DOHH2 (cell line): ENCODE measurements around the gene TPCN2.

ENCODE experiments used
- H3F3A ChIP-seq: fragments of 200-600 bp; sonication (generic), shearing (Covaris generic); 2 replicates; pipeline ENCODE4 v1.6.0; 2016; ENCODE audit warnings: antibody characterized with exemption, mild to moderate bottlenecking; ENCODE audit not compliant: control insufficient read depth, insufficient read depth
- H3K27ac ChIP-seq: fragments of 200-600 bp; sonication (generic); 2 replicates; pipeline ENCODE4 v1.5.1; 2014; ENCODE audit warnings: low read depth, mild to moderate bottlenecking, low read length, moderate library complexity
- H3K27me3 ChIP-seq: fragments of 200-600 bp; sonication (generic); 2 replicates; pipeline ENCODE4 v1.6.1; 2014; ENCODE audit warnings: mild to moderate bottlenecking, low read length, mixed read lengths; ENCODE audit not compliant: control insufficient read depth
- H3K36me3 ChIP-seq: fragments of 200-600 bp; sonication (generic); 2 replicates; pipeline ENCODE4 v1.6.1; 2014; ENCODE audit warnings: mild to moderate bottlenecking, low read length, moderate library complexity, mixed read lengths; ENCODE audit not compliant: control insufficient read depth
- H3K4me1 ChIP-seq: fragments of 200-600 bp; sonication (generic); 2 replicates; pipeline ENCODE4 v1.6.1; 2014; ENCODE audit warnings: mild to moderate bottlenecking, low read length, mixed read lengths; ENCODE audit not compliant: control insufficient read depth
- H3K4me2 ChIP-seq: fragments of 200-600 bp; sonication (generic); 2 replicates; pipeline ENCODE4 v1.6.0; 2014; ENCODE audit warnings: mild to moderate bottlenecking, low read length, moderate library complexity
- H3K4me3 ChIP-seq: fragments of 200-600 bp; sonication (generic); 2 replicates; pipeline ENCODE4 v1.5.1; 2014; ENCODE audit warnings: mild to moderate bottlenecking, low read length, mixed read lengths
- H3K79me2 ChIP-seq: fragments of 200-600 bp; sonication (generic); 2 replicates; pipeline ENCODE4 v1.6.1; 2014; ENCODE audit warnings: mild to moderate bottlenecking, low read length, mixed read lengths; ENCODE audit not compliant: control insufficient read depth
- H3K9me2 ChIP-seq: fragments of 200-600 bp; sonication (generic); replicated peaks from 2 replicates; pipeline ENCODE4 v1.6.1; 2014; ENCODE audit warnings: mild to moderate bottlenecking, low read length, mixed read lengths; ENCODE audit not compliant: control insufficient read depth
- H3K9me3 ChIP-seq: fragments of 200-600 bp; sonication (generic); 2 replicates; pipeline ENCODE4 v1.6.1; 2014; ENCODE audit warnings: antibody characterized with exemption, low read length, mixed read lengths; ENCODE audit not compliant: control insufficient read depth, insufficient read depth
- H4K20me1 ChIP-seq: fragments of 200-600 bp; sonication (generic); 2 replicates; pipeline ENCODE4 v1.6.0; 2014; ENCODE audit warnings: low read depth, mild to moderate bottlenecking, antibody characterized with exemption, low read length, moderate library complexity; ENCODE audit not compliant: control insufficient read depth, insufficient read depth
- CTCF ChIP-seq: fragments of 200-600 bp; sonication (generic); IDR thresholded peaks from one replicate; pipeline ENCODE4 v1.5.1; 2014; ENCODE audit warnings: antibody characterized with exemption, mild to moderate bottlenecking, low read depth, low read length; ENCODE audit not compliant: poor library complexity, severe bottlenecking
- EZH2phosphoT487 ChIP-seq: fragments of 200-600 bp; sonication (generic); IDR thresholded peaks from 2 replicates; pipeline ENCODE4 v1.6.1; 2017; ENCODE audit warnings: borderline replicate concordance, mild to moderate bottlenecking, antibody characterized with exemption, low read length, moderate library complexity, mixed read lengths

TPCN2 gene

GRCh38 chr11:69104856-69105395 is 56.2 kb downstream of the TPCN2 start:
- Histone ChIP-seq H3K9me3 (no peaks in the 10 kb centered on the region), H3K4me3 (no peak overlapping the region), H3K9me2 (no peaks in the 10 kb centered on the region), H3F3A (no peaks in the 10 kb centered on the region), H3K4me2 (no peak overlapping the region), H3K27ac (no peak overlapping the region), H3K4me1 (no peaks in the 10 kb centered on the region), H3K27me3 (no peaks in the 10 kb centered on the region), H3K79me2 (no peaks in the 10 kb centered on the region), H3K36me3 (no peaks in the 10 kb centered on the region), H4K20me1 (no peaks in the 10 kb centered on the region)
- TF ChIP-seq CTCF (no peak), EZH2phosphoT487 (no peak)

- no peak for TF ChIP-seq EZH2phosphoT487
- no peak for TF ChIP-seq CTCF
- H3K36me3 ChIP-seq = no peaks in the 10 kb centered on the region
- no peaks in the 10 kb centered on the region for H3K9me3 ChIP-seq
- no peaks in the 10 kb centered on the region for H3F3A ChIP-seq
- no peaks in the 10 kb centered on the region for H4K20me1 ChIP-seq
- H3K27ac ChIP-seq = no peak overlapping the region
- H3K4me3 ChIP-seq = no peak overlapping the region
- H3K79me2 ChIP-seq = no peaks in the 10 kb centered on the region
- no peak overlapping the region for H3K4me2 ChIP-seq
- H3K27me3 ChIP-seq = no peaks in the 10 kb centered on the region
- H3K9me2 ChIP-seq = no peaks in the 10 kb centered on the region
- H3K4me1 ChIP-seq = no peaks in the 10 kb centered on the region
Measured at GRCh38 chr11:69105461-69106030, 56.8 kb downstream of the TPCN2 start.

- no peaks in the 10 kb centered on the region for H3K9me3 ChIP-seq
- H3K36me3 ChIP-seq = no peaks in the 10 kb centered on the region
- H3K4me3 ChIP-seq = no peak overlapping the region
- H3K27ac ChIP-seq = no peak overlapping the region
- no peaks in the 10 kb centered on the region for H3F3A ChIP-seq
- H3K79me2 ChIP-seq = no peaks in the 10 kb centered on the region
- H3K4me2 ChIP-seq = no peak overlapping the region
- H3K27me3 ChIP-seq = no peaks in the 10 kb centered on the region
- no peaks in the 10 kb centered on the region for H3K4me1 ChIP-seq
- TF ChIP-seq EZH2phosphoT487 = no peak
- no peak for TF ChIP-seq CTCF
- no peaks in the 10 kb centered on the region for H3K9me2 ChIP-seq
- H4K20me1 ChIP-seq = no peaks in the 10 kb centered on the region
Measured at GRCh38 chr11:69106031-69106811, 57.5 kb downstream of the TPCN2 start.
